Esophagus muscularis mucosa (tissue), 4 donors: ENCODE results near the gene TRPT1. TPM values are rescaled to one million over a fixed set of nuclear protein-coding genes. Genes with fewer than 3 reads are reported as not detected.

Experiments
- DNase-seq: peaks from one replicate; pipeline ENCODE4 v3.0.0-alpha.2; 2017; ENCODE audit errors: extremely low spot score
- H3K27ac ChIP-seq, 4 donors: fragments of 200-600 bp; sonication (generic); replicated peaks in 1 of 4; 1 replicate in 3 of 4; 2 replicates in 1 of 4; pipeline ENCODE4 v1.5.1; 2016 to 2019; ENCODE audit warnings: mild to moderate bottlenecking in 1 of 4
- H3K27me3 ChIP-seq, 4 donors: fragments of 200-600 bp; sonication (generic); one replicate each; pipeline versions ENCODE4 v1.5.1 to v1.6.0; 2016 to 2019
- H3K36me3 ChIP-seq, 4 donors: fragments of 200-600 bp; sonication (generic); one replicate each; pipeline ENCODE4 v1.5.1; 2016 to 2019
- H3K4me1 ChIP-seq, 4 donors: fragments of 200-600 bp; sonication (generic); one replicate each; pipeline ENCODE4 v1.5.1; 2016 to 2019
- H3K4me3 ChIP-seq, 4 donors: fragments of 200-600 bp; sonication (generic); 1 replicate in 2 of 4; 2 replicates in 2 of 4; pipeline ENCODE4 v1.5.1; 2016 to 2019; ENCODE audit warnings: mild to moderate bottlenecking in 4 of 4, moderate library complexity in 1 of 4
- H3K9me3 ChIP-seq, 4 donors: fragments of 200-600 bp; sonication (generic); 1 replicate in 3 of 4; 2 replicates in 1 of 4; pipeline ENCODE4 v1.5.1; 2016 to 2019
- EP300 ChIP-seq: sonication (generic); formaldehyde crosslinking; IDR thresholded peaks from one replicate; pipeline ENCODE4 v1.6.1; 2017; ENCODE audit warnings: antibody characterized with exemption
- POLR2A ChIP-seq: fragments of 450-650 bp; IDR thresholded peaks from one replicate; pipeline ENCODE4 v1.6.1; 2017; ENCODE audit warnings: antibody characterized with exemption, moderate library complexity, mild to moderate bottlenecking, low read depth
- POLR2AphosphoS5 ChIP-seq, 2 donors: sonication (generic); formaldehyde crosslinking; IDR thresholded peaks; one replicate each; pipeline ENCODE4 v1.6.1; 2017; ENCODE audit warnings: antibody characterized with exemption in 2 of 2
- WGBS: methylation state at CpG from one replicate; pipeline ENCODE4 v1.1.5; 2018; 5-methylcytosine and 5-hydroxymethylcytosine counted together
- intact Hi-C: fragments of 100-400 bp; cut with DNase I; formaldehyde crosslinking; loops from one replicate; pipeline ENCODE4 v1.15.1; 2023
- total RNA-seq, 4 donors: library from RNA; depleted of rRNA; stranded (reverse); fragments of >200 nt; gene quantifications; one replicate each; pipeline versions ENCODE4 v1.1.0 to v1.2.1, GENCODE V29; 2016
- TF ChIP-seq, protein P1 (sequence below), 3 experiments: fragments of 200-600 bp in 2 of 3; fragments of 450-650 bp in 1 of 3; sonication (generic) in 2 of 3; IDR thresholded peaks; one replicate each; pipeline ENCODE4 v1.5.1; 2017 to 2019; ENCODE audit warnings: antibody characterized with exemption in 3 of 3, mild to moderate bottlenecking in 2 of 3, moderate library complexity in 1 of 3

TRPT1 gene
- total RNA-seq, 4 donors from 2014 or later = 42.3 to 90.5 (median 72.1) TPM

DNA sequence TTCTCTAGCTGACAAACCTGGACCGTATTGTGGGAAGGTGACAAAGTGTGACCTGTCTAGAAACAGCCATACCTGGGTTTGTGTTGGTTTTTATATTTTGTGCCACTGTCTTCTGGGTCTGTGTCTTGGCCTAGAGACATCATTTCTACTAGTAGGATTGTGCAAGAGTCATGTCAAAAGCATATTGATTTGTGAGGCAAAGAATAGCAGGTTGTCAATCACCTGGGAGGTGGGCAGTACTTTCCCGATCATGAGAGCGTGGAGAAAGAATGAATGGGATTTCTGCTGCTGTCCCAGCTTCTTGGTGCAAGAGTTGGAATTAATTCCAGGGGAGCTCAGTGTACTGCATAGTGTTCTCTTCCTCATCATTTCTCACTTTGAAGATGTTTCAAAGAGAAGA lies 24.4 kb downstream of the TRPT1 start:
- Histone ChIP-seq H3K27ac (no peak overlapping the region), H3K27me3 (no peaks in the 10 kb centered on the region), H3K9me3 (no peaks in the 10 kb centered on the region), H3K4me1 (peaks cover 10 to 26% (median 16%) of the 10 kb centered on the region in 4 donors), H3K36me3 (peaks cover 65 to 99% (median 92%) of the 10 kb centered on the region in 4 donors), H3K4me3 (no peak overlapping the region)
- TF ChIP-seq EP300 = no peak
- TF ChIP-seq, protein P1, sequence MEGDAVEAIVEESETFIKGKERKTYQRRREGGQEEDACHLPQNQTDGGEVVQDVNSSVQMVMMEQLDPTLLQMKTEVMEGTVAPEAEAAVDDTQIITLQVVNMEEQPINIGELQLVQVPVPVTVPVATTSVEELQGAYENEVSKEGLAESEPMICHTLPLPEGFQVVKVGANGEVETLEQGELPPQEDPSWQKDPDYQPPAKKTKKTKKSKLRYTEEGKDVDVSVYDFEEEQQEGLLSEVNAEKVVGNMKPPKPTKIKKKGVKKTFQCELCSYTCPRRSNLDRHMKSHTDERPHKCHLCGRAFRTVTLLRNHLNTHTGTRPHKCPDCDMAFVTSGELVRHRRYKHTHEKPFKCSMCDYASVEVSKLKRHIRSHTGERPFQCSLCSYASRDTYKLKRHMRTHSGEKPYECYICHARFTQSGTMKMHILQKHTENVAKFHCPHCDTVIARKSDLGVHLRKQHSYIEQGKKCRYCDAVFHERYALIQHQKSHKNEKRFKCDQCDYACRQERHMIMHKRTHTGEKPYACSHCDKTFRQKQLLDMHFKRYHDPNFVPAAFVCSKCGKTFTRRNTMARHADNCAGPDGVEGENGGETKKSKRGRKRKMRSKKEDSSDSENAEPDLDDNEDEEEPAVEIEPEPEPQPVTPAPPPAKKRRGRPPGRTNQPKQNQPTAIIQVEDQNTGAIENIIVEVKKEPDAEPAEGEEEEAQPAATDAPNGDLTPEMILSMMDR (IDR thresholded peaks at IDR 0.05) = no peak
- no peak for TF ChIP-seq POLR2AphosphoS5 (IDR thresholded peaks at IDR 0.05)
- WGBS = 87% methylated on average over 3 of the region's 3 CpGs
- intact Hi-C loops = loop anchor here (5.0 kb wide), 1 partner anchor 96 kb away; no protein-coding TSS in a partner anchor
- DNase-seq = no peak

DNA sequence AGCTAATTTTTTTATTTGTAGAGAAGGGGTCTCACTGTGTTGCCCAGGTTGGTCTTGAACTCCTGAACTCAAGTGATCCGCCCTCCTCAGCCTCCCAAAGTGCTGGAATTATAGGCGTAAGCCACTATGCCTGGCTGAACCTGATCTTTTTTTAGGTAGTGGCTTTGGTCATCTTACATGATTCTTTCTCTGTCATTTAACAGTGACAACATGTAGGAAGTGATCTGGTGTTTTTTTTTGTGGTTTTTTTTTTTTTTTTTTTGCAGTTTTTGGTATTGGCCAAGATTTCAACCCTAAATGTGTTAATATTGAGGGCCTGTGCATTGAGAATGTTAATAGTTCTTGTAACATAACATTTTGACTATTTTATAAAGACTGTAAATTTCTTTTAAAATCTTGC lies 27.5 kb downstream of the TRPT1 start:
- H3K27me3 ChIP-seq = no peaks in the 10 kb centered on the region
- TF ChIP-seq, protein P1 (IDR thresholded peaks at IDR 0.05) = no peak
- TF ChIP-seq POLR2AphosphoS5 (IDR thresholded peaks at IDR 0.05) (no peak), EP300 (no peak), POLR2A (no peak)
- no peak overlapping the region for H3K4me3 ChIP-seq
- H3K27ac ChIP-seq = no peak overlapping the region
- 92% methylated on average over 2 of the region's 2 CpGs for WGBS
- no peaks in the 10 kb centered on the region for H3K9me3 ChIP-seq
- H3K36me3 ChIP-seq = peaks cover 85 to 100% (median 99%) of the 10 kb centered on the region in 4 donors
- DNase-seq = no peak
- intact Hi-C loops = no loop called here
- no peaks in the 10 kb centered on the region for H3K4me1 ChIP-seq

DNA sequence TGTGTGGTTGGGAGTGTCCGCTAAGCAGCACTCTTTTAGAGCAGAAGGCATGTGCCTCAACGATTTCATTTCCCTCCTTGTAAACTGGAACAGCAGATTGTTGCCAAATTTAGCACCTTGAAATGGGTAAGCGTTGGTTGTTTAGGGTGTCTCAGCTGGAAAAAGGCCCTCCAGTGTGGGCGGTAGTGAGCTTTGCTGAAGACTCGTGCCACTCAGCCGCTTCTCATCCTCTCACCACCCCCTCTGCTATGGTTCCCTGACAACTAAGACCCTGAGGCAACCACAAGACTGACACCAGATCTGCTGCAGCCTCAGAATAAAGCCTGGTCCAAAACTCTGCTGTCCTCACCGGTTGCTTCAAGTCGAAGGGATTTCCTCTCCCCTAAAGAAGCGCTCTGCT lies 29.4 kb downstream of the TRPT1 start:
- TF ChIP-seq, protein P1 (IDR thresholded peaks at IDR 0.05) = no peak
- TF ChIP-seq EP300 (no peak), POLR2A (no peak), POLR2AphosphoS5 (IDR thresholded peaks at IDR 0.05) (no peak)
- Histone ChIP-seq H3K4me3 (no peak overlapping the region), H3K4me1 (peaks cover 0 to 8% (median 0%) of the 10 kb centered on the region in 4 donors), H3K27ac (no peak overlapping the region), H3K27me3 (no peaks in the 10 kb centered on the region), H3K36me3 (peaks cover 76 to 93% (median 91%) of the 10 kb centered on the region in 4 donors), H3K9me3 (no peaks in the 10 kb centered on the region)
- intact Hi-C loops = no loop called here
- 85% methylated on average over 7 of the region's 9 CpGs for WGBS
- no peak for DNase-seq

DNA sequence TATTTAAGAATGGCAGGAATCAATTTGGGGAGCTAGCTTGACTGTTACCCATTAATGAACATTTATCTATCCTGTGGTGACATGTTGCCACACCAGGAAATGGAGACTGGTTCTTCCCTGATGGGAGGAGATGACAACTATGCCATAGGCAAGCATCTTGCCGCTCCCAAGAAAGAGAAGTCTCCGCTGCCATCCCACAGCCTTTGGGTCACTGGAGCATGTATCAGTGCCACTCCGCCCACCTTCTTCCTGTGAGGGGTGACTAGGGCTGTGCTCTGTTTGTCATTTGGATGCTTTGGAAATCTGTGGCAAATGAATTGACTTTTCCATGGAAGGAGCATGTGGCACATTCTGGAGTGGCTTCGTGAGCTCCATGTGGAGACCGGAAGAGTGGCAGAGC lies 33.6 kb downstream of the TRPT1 start:
- no peak overlapping the region for H3K27ac ChIP-seq
- WGBS = 89% methylated on average over 4 of the region's 5 CpGs
- peaks cover 44 to 76% (median 57%) of the 10 kb centered on the region in 4 donors for H3K36me3 ChIP-seq
- no peaks in the 10 kb centered on the region for H3K9me3 ChIP-seq
- intact Hi-C loops = no loop called here
- TF ChIP-seq EP300 = no peak
- TF ChIP-seq, protein P1 (IDR thresholded peaks at IDR 0.05) = no peak
- no peak for TF ChIP-seq POLR2AphosphoS5 (IDR thresholded peaks at IDR 0.05)
- TF ChIP-seq POLR2A = no peak
- H3K4me3 ChIP-seq = no peak overlapping the region
- no peaks in the 10 kb centered on the region for H3K27me3 ChIP-seq
- DNase-seq = no peak
- H3K4me1 ChIP-seq = peaks cover 0 to 20% (median 7%) of the 10 kb centered on the region in 4 donors
